Tibial artery (tissue), 4 donors: ENCODE data around the gene NLGN2.
"Not testable (repeated sequence)": the region's sequence is repeated elsewhere in the genome, so short reads cannot be mapped to it uniquely, and the experiment has no call there.

ENCODE experiments used
- DNase-seq, 2 donors: peaks; one replicate each; pipeline ENCODE4 v3.0.0-alpha.2; 2019
- H3K27ac ChIP-seq, 2 donors: fragments of 200-600 bp; sonication (generic) in 1 of 2; 1 replicate in 1 of 2; 2 replicates in 1 of 2; pipeline ENCODE4 v1.5.1; 2018 to 2019; ENCODE audit warnings: mild to moderate bottlenecking in 1 of 2
- H3K27me3 ChIP-seq, 2 donors: fragments of 200-600 bp; sonication (generic) in 1 of 2; one replicate each; pipeline versions ENCODE4 v1.5.1 to v1.6.0; 2016 to 2019
- H3K36me3 ChIP-seq, 3 donors: fragments of 200-600 bp; sonication (generic) in 2 of 3; one replicate each; pipeline ENCODE4 v1.5.1; 2016 to 2019; ENCODE audit warnings: mild to moderate bottlenecking in 2 of 3
- H3K4me1 ChIP-seq, 4 donors: fragments of 200-600 bp; sonication (generic) in 2 of 4; 1 replicate in 3 of 4; 2 replicates in 1 of 4; pipeline ENCODE4 v1.5.1; 2016 to 2019
- H3K4me3 ChIP-seq, 2 donors: fragments of 200-600 bp; sonication (generic) in 1 of 2; 1 replicate in 1 of 2; 2 replicates in 1 of 2; pipeline ENCODE4 v1.5.1; 2018 to 2019; ENCODE audit warnings: mild to moderate bottlenecking in 2 of 2
- H3K9me3 ChIP-seq, 3 donors: fragments of 200-600 bp; sonication (generic) in 1 of 3; one replicate each; pipeline ENCODE4 v1.5.1; 2016 to 2019
- CTCF ChIP-seq, 2 experiments: fragments of 200-600 bp in 1 of 2; fragments of 450-650 bp in 1 of 2; IDR thresholded peaks; one replicate each; pipeline ENCODE4 v1.5.1; 2017 to 2019; ENCODE audit warnings: antibody characterized with exemption in 2 of 2, mild to moderate bottlenecking in 1 of 2, moderate library complexity in 1 of 2
- intact Hi-C: fragments of 100-400 bp; cut with DNase I; formaldehyde crosslinking; loops from one replicate; pipeline ENCODE4 v1.15.0; 2023; ENCODE audit warnings: low total_unique reads

The NLGN2 gene

GRCh38 chr17:7407485-7408251, at the start of gene NLGN2:
NLGN2 (plus strand) TSS chr17:7407845; CDS start chr17:7408256, 411 bp downstream.
- Histone ChIP-seq H3K27me3 (no peaks in the 10 kb centered on the region), H3K4me1 (peaks cover 0 to 23% (median 17%) of the 10 kb centered on the region in 4 donors), H3K27ac (no peak within 1 kb of the TSS), H3K36me3 (peaks cover 10 to 30% (median 12%) of the 10 kb centered on the region in 3 donors), H3K4me3 (no peak within 1 kb of the TSS), H3K9me3 (no peaks in the 10 kb centered on the region)
- DNase-seq: peak in 1 of 2 donors; percentile 62
- intact Hi-C loops: no loop called here
- TF ChIP-seq CTCF (IDR thresholded peaks at IDR 0.05): no peak

GRCh38 chr17:7361906-7362305, 45.7 kb upstream of the NLGN2 start:
- no peak overlapping the region for H3K4me3 ChIP-seq
- intact Hi-C loops: no loop called here
- H3K27me3 ChIP-seq: peaks cover 0 to 3% of the 10 kb centered on the region in 2 donors
- TF ChIP-seq CTCF (IDR thresholded peaks at IDR 0.05): no peak
- H3K36me3 ChIP-seq: no peaks in the 10 kb centered on the region
- H3K9me3 ChIP-seq: no peaks in the 10 kb centered on the region
- DNase-seq: no peak
- H3K27ac ChIP-seq: no peak overlapping the region
- H3K4me1 ChIP-seq: peaks cover 0 to under 1% (median 0%) of the 10 kb centered on the region in 4 donors

GRCh38 chr17:7363311-7363710, 44.3 kb upstream of the NLGN2 start:
- TF ChIP-seq CTCF (IDR thresholded peaks at IDR 0.05): no peak
- H3K27me3 ChIP-seq: peaks cover 0 to 3% of the 10 kb centered on the region in 2 donors
- DNase-seq: no peak
- H3K27ac ChIP-seq: no peak overlapping the region
- intact Hi-C loops: no loop called here
- H3K9me3 ChIP-seq: no peaks in the 10 kb centered on the region
- H3K36me3 ChIP-seq: no peaks in the 10 kb centered on the region
- H3K4me1 ChIP-seq: no peaks in the 10 kb centered on the region
- H3K4me3 ChIP-seq: no peak overlapping the region

- not testable (repeated sequence) for H3K4me3 ChIP-seq
These were observed 41.7 kb upstream of the NLGN2 start for GRCh38 chr17:7365963-7366362.

GRCh38 chr17:7367083-7367482, 40.6 kb upstream of the NLGN2 start:
- no peaks in the 10 kb centered on the region for H3K4me1 ChIP-seq
- TF ChIP-seq CTCF (IDR thresholded peaks at IDR 0.05): no peak
- DNase-seq: no peak
- intact Hi-C loops: no loop called here
- H3K9me3 ChIP-seq: no peaks in the 10 kb centered on the region
- H3K4me3 ChIP-seq: no peak overlapping the region
- peaks cover 0 to 16% of the 10 kb centered on the region in 2 donors for H3K27me3 ChIP-seq
- H3K36me3 ChIP-seq: no peaks in the 10 kb centered on the region
- no peak overlapping the region for H3K27ac ChIP-seq

More at GRCh38 chr17:7365963-7366362, 41.7 kb upstream of the NLGN2 start:
- H3K27me3 ChIP-seq: peaks cover 0 to 16% of the 10 kb centered on the region in 2 donors
- H3K27ac ChIP-seq, H3K4me1 ChIP-seq, DNase-seq, H3K36me3 ChIP-seq, intact Hi-C loops, H3K9me3 ChIP-seq: not testable (repeated sequence)

GRCh38 chr17:7367918-7368598, 39.6 kb upstream of the NLGN2 start:
- Histone ChIP-seq H3K36me3 (no peaks in the 10 kb centered on the region), H3K4me3 (no peak overlapping the region), H3K27ac (no peak overlapping the region), H3K4me1 (no peaks in the 10 kb centered on the region), H3K9me3 (no peaks in the 10 kb centered on the region), H3K27me3 (peaks cover 0 to 18% of the 10 kb centered on the region in 2 donors)
- DNase-seq: no peak
- no peak for TF ChIP-seq CTCF (IDR thresholded peaks at IDR 0.05)
- intact Hi-C loops: no loop called here

- H3K4me3 ChIP-seq, H3K27ac ChIP-seq, H3K9me3 ChIP-seq, intact Hi-C loops, H3K36me3 ChIP-seq, DNase-seq, H3K4me1 ChIP-seq: not testable (repeated sequence)
- peaks cover 0 to 20% of the 10 kb centered on the region in 2 donors for H3K27me3 ChIP-seq
These were observed 39.0 kb upstream of the NLGN2 start for GRCh38 chr17:7368599-7368994.
